NCI-H2196 treated with DMSO at 0.1 percent for 48 hours (cell line): ENCODE measurements around the gene DENND6A.

Experiments used
- DNase-seq: peaks from one replicate; lab custom pipeline; 2025; ENCODE audit not compliant: unreplicated experiment; lab: John Stamatoyannopoulos, UW

The DENND6A gene

GRCh38 chr3:57575966-57576626 is 116.8 kb downstream of the DENND6A start:
- no peak for DNase-seq
